Transverse colon (tissue), 4 donors: ENCODE results near the gene AGPAT3. TPM values are rescaled to one million over a fixed set of nuclear protein-coding genes. Genes with fewer than 3 reads are reported as not detected.
A peak's percentile ranks its signal among the peaks of the same experiment; 100 is the strongest.

Source experiments
- DNase-seq: peaks from one replicate; pipeline ENCODE4 v3.0.0-alpha.2; 2019
- H3K27ac ChIP-seq, 4 donors: fragments of 200-600 bp; sonication (generic); 2 replicates each; pipeline ENCODE4 v1.5.1; 2016 to 2018; ENCODE audit warnings: inconsistent platforms in 4 of 4
- H3K27me3 ChIP-seq: fragments of 200-600 bp; sonication (generic); 2 replicates; pipeline ENCODE4 v1.5.1; 2017; ENCODE audit warnings: inconsistent platforms
- H3K36me3 ChIP-seq, 4 donors: fragments of 200-600 bp; sonication (generic); 2 replicates each; pipeline ENCODE4 v1.5.1; 2017 to 2019; ENCODE audit warnings: inconsistent platforms in 4 of 4
- H3K4me1 ChIP-seq, 4 donors: fragments of 200-600 bp; sonication (generic); 2 replicates each; pipeline ENCODE4 v1.5.1; 2017 to 2020; ENCODE audit warnings: inconsistent platforms in 4 of 4
- H3K4me3 ChIP-seq, 4 donors: fragments of 200-600 bp; sonication (generic); 1 replicate in 1 of 4; 2 replicates in 3 of 4; pipeline versions ENCODE4 v1.5.1 to v1.6.1; 2017 to 2019; ENCODE audit warnings: inconsistent platforms in 4 of 4
- H3K9me3 ChIP-seq, 2 donors: fragments of 200-600 bp; sonication (generic); 2 replicates each; pipeline ENCODE4 v1.5.1; 2017 to 2019; ENCODE audit warnings: inconsistent platforms in 2 of 2
- CTCF ChIP-seq, 5 experiments: fragments of 200-600 bp in 3 of 5; fragments of 450-650 bp in 2 of 5; sonication (generic) in 3 of 5; IDR thresholded peaks; 1 replicate in 2 of 5; 2 replicates in 3 of 5; pipeline ENCODE4 v1.5.1; 2016 to 2017; ENCODE audit warnings: antibody characterized with exemption in 5 of 5, inconsistent platforms in 3 of 5, mild to moderate bottlenecking in 2 of 5, moderate library complexity in 1 of 5
- EP300 ChIP-seq: sonication (generic); formaldehyde crosslinking; IDR thresholded peaks from one replicate; pipeline ENCODE4 v1.6.1; 2017; ENCODE audit warnings: antibody characterized with exemption, low read depth
- POLR2A ChIP-seq: fragments of 450-650 bp; IDR thresholded peaks from one replicate; pipeline ENCODE4 v1.6.1; 2016; ENCODE audit warnings: antibody characterized with exemption, mild to moderate bottlenecking, moderate library complexity
- POLR2AphosphoS5 ChIP-seq, 3 donors: sonication (generic); formaldehyde crosslinking; IDR thresholded peaks; one replicate each; pipeline ENCODE4 v1.6.1; 2016; ENCODE audit warnings: antibody characterized with exemption in 3 of 3
- WGBS, 2 donors: methylation state at CpG; one replicate each; pipeline ENCODE4 v1.1.5; 2018; ENCODE audit warnings: low coverage in 1 of 2; 5-methylcytosine and 5-hydroxymethylcytosine counted together
- in situ Hi-C, 4 donors: fragments of 200-750 bp; cut with MboI; loops; one replicate each; pipeline versions ENCODE4 v1.15.0 to v1.15.1; 2017; ENCODE audit warnings: low sequenced_read_pairs in 3 of 4, low pct_ligation_motif_present in 1 of 4, low pct_unique_long_range_greater_than_20kb in 1 of 4
- intact Hi-C: fragments of 100-400 bp; cut with DNase I; formaldehyde crosslinking; loops from one replicate; pipeline ENCODE4 v1.15.1; 2023; ENCODE audit warnings: low total_unique reads
- total RNA-seq, 4 donors: library from RNA; depleted of rRNA; stranded (reverse); fragments of >200 nt; gene quantifications; one replicate each; pipeline ENCODE4 v1.1.0, GENCODE V29; 2016

Gene AGPAT3
- total RNA-seq, 4 donors from 2014 or later, result 59.9 to 116 (median 85.3) TPM

- Histone ChIP-seq H3K36me3 (no peaks in the 10 kb centered on the region), H3K4me1 (peaks cover 0 to 11% (median 8%) of the 10 kb centered on the region in 4 donors)
- intact Hi-C loops, result loop anchor here (5.0 kb wide), 1 partner anchor 67 kb away; no protein-coding TSS in a partner anchor
These were observed 74.7 kb downstream of the AGPAT3 start for GRCh38 chr21:43939443-43940328.

GRCh38 chr21:43940329-43941050 lies 75.5 kb downstream of the AGPAT3 start:
- no peak overlapping the region for H3K27ac ChIP-seq
- TF ChIP-seq POLR2A, result no peak
- TF ChIP-seq CTCF (IDR thresholded peaks at IDR 0.05), result no peak
- TF ChIP-seq POLR2AphosphoS5 (IDR thresholded peaks at IDR 0.05), result no peak
- TF ChIP-seq EP300, result no peak
- intact Hi-C loops, result no loop called here
- no peaks in the 10 kb centered on the region for H3K36me3 ChIP-seq
- H3K4me1 ChIP-seq, result peaks cover 0 to 11% (median 8%) of the 10 kb centered on the region in 4 donors
- 56% methylated on average over 21 of the region's 21 CpGs; no CpG with 5 or more reads in 1 of the 2 donors for WGBS, 2 donors
- no peaks in the 10 kb centered on the region for H3K27me3 ChIP-seq
- peak; percentile 47 for DNase-seq
- H3K4me3 ChIP-seq, result no peak overlapping the region
- in situ Hi-C loops, result loop anchor here in 2 of 4 donors (25.0 kb wide), 2 partner anchors 103 to 128 kb away; no protein-coding TSS in a partner anchor
- no peaks in the 10 kb centered on the region for H3K9me3 ChIP-seq

More at GRCh38 chr21:43939443-43940328, 74.7 kb downstream of the AGPAT3 start:
- DNase-seq, result no peak
- WGBS, 2 donors, result 79% methylated on average over 18 of the region's 30 CpGs; no CpG with 5 or more reads in 1 of the 2 donors
- in situ Hi-C loops, result loop anchor here in 2 of 4 donors (25.0 kb wide), 2 partner anchors 102 to 127 kb away; no protein-coding TSS in a partner anchor
- Histone ChIP-seq H3K4me3 (no peak overlapping the region), H3K27ac (no peak overlapping the region), H3K27me3 (no peaks in the 10 kb centered on the region), H3K9me3 (no peaks in the 10 kb centered on the region)
- no peak for TF ChIP-seq EP300
- TF ChIP-seq CTCF (IDR thresholded peaks at IDR 0.05), result peak in 1 of 5 experiments; percentile 43

DNA sequence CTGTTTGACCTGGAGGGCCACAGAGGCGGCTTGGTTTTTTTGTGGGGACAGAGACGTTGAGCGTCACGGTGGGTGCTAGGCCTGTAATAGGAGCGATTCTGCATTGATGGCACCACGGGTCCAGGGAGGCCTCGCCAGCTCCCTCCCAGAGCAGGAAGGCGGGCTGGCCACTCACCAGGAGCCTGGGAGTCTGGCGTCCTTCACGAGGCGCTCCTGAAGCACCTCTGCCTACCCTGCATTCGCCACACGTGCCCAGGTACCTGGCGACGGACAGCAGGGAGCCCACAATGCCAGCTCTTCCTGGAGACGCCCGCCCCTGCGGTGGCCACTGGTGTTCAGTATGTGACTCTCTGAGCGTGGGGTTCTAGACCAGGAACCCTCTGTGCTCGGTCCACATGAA lies 77.2 kb downstream of the AGPAT3 start:
- H3K4me3 ChIP-seq, result no peak overlapping the region
- H3K36me3 ChIP-seq, result no peaks in the 10 kb centered on the region
- WGBS, 2 donors, result 91 to 100% methylated on average over 1 to 20 of the region's 20 CpGs
- DNase-seq, result no peak
- H3K9me3 ChIP-seq, result no peaks in the 10 kb centered on the region
- TF ChIP-seq CTCF (IDR thresholded peaks at IDR 0.05), result no peak
- no peak for TF ChIP-seq EP300
- no peak for TF ChIP-seq POLR2A
- no peak for TF ChIP-seq POLR2AphosphoS5 (IDR thresholded peaks at IDR 0.05)
- H3K27ac ChIP-seq, result no peak overlapping the region
- peaks cover 0 to 11% (median 8%) of the 10 kb centered on the region in 4 donors for H3K4me1 ChIP-seq
- intact Hi-C loops, result no loop called here
- no peaks in the 10 kb centered on the region for H3K27me3 ChIP-seq
- in situ Hi-C loops, result loop anchor here in 2 of 4 donors (25.0 kb wide), 2 partner anchors 105 to 130 kb away; no protein-coding TSS in a partner anchor

DNA sequence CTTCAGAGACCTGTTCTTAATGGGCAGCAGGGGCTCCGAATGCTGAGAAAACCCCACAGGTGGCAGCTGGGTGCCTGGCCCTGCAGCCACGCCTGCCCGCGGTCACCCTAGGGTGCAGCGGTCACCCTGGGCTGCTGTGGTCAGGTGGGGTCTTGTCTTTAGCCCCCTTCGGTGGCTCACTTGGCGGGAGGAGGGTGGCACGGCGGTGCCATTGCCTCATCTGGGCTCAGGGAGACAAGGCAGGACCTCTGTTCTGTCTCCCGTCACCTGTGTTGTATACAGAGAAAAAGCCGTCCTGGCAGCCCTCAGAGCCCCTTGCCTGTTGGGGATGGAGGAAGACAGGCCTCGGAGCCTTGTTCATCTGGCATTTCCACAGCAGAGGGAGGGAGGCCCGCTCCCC lies 77.6 kb downstream of the AGPAT3 start:
- peaks cover 0 to 11% (median 8%) of the 10 kb centered on the region in 4 donors for H3K4me1 ChIP-seq
- intact Hi-C loops (no loop called here), in situ Hi-C loops (loop anchor here in 2 of 4 donors (25.0 kb wide), 2 partner anchors 105 to 130 kb away; no protein-coding TSS in a partner anchor)
- no peaks in the 10 kb centered on the region for H3K9me3 ChIP-seq
- H3K36me3 ChIP-seq, result no peaks in the 10 kb centered on the region
- TF ChIP-seq EP300 (no peak), POLR2A (no peak), CTCF (IDR thresholded peaks at IDR 0.05) (no peak), POLR2AphosphoS5 (IDR thresholded peaks at IDR 0.05) (no peak)
- 95% methylated on average over 13 of the region's 13 CpGs; no CpG with 5 or more reads in 1 of the 2 donors for WGBS, 2 donors
- no peak overlapping the region for H3K27ac ChIP-seq
- no peak overlapping the region for H3K4me3 ChIP-seq
- no peak for DNase-seq
- no peaks in the 10 kb centered on the region for H3K27me3 ChIP-seq
